Left colon (tissue), 2 donors: Measurements from ENCODE around the gene ABLIM3. TPM values are rescaled to one million over a fixed set of nuclear protein-coding genes. Genes with fewer than 3 reads are reported as not detected.

Experiments
- ATAC-seq: fragments of 200-7000 bp; cut with Tn5 transposase; one replicate; pipeline ENCODE4 v1.9.1; 2020; ENCODE audit warnings: mild to moderate bottlenecking, moderate library complexity
- DNase-seq, 2 donors: peaks; one replicate each; pipeline ENCODE4 v3.0.0-alpha.2; 2020
- intact Hi-C, 2 donors: fragments of 100-400 bp; cut with DNase I in 1 of 2; cut with micrococcal nuclease in 1 of 2; formaldehyde crosslinking; loops; one replicate each; pipeline versions ENCODE4 v1.11.2 to v1.14.0; 2022; cut with DNase I, micrococcal nuclease
- total RNA-seq, 2 donors: library from RNA; stranded (reverse); fragmentation: NEBNext Ultra II Directional; extraction: Animal tissue kit (Norgen Biotek cat#: 25700); gene quantifications; one replicate each; pipeline ENCODE4 v1.2.1, GENCODE V29; 2021
- donor health status: DM: no; HTN: no; CAD: no.
- donor health status: DM: yes; HTN: yes; CAD: no.

Gene ABLIM3
- total RNA-seq, 2 donors from 2014 or later = 3.4 to 4.3 TPM

DNA sequence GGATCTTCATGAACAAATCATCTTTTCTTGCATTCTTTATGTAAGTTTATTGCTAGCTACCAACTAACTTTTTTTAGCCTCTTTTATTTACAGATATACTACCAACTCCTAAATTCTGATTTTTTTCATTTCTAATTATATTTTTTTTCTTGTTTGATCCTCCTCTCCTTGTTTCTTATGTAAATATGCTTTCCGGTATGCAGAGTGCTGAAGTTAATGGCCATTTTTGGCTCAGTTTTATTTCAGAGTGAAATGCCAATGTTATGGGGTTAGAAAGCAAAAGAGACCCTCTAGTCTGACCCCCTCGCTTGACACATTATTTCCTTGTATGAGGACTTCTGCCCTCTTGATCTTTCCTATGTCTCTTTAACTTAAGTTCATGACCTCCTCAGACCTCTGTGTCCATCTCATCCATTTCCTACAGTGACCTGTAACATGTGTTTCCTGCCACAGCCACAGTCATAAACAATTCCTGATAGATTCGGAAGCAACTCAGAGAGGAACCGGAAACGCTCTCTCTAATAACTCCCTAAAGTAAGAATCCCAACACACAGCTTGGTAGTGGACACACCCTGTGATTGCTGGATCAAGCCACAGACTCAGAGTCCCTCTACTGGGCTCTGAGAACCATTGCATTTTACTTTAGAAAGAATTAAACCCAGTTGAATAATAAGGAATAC, 87.5 kb downstream of the ABLIM3 start:
- no peak for DNase-seq
- intact Hi-C loops = loop anchor here in 1 of 2 donors (10.0 kb wide), 1 partner anchor 84 kb away; the partner anchor contains the start of gene ABLIM3
- peak; percentile 93 for ATAC-seq

DNA sequence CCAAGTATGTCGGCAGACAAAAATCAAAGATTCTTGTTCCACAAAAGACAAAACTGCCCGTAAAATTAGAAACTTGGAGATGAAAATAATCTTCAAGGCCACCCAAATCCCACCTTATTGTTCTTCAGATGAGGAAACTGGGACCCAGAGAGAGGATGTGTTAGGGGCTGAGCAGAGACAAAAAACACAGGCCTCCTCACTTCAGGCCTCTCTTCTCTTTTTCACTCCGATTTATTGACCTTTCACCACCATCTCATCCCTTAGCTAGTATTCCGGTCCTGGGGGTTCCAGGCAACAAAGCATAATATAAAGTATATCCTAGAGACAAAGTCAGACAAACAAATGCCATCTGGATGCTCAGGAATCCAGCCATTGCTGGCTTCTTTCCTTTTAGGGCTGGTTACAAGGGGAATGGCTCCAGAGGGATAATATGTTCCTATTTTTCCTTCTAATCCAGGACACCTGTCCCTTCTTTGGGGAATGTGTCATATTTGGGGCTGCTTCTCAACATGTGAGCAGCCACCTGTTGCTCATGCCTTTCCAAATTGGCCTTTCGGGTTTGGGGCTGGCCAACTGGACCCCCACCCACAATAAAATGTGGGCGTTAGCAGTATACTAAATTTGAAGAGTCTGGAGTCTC, 88.1 kb downstream of the ABLIM3 start:
- intact Hi-C loops = loop anchor here in 1 of 2 donors (10.0 kb wide), 1 partner anchor 85 kb away; the partner anchor contains the start of gene ABLIM3
- no peak for ATAC-seq
- DNase-seq = no peak

- no peak for ATAC-seq
- intact Hi-C loops = loop anchor here in 1 of 2 donors (10.0 kb wide), 1 partner anchor 91 kb away; the partner anchor contains the start of gene ABLIM3
- DNase-seq = no peak
Measured at GRCh38 chr5:149235841-149236240, 94.5 kb downstream of the ABLIM3 start.

GRCh38 chr5:149237662-149238061, 96.4 kb downstream of the ABLIM3 start:
- intact Hi-C loops = loop anchor here in 1 of 2 donors (10.0 kb wide), 1 partner anchor 93 kb away; the partner anchor contains the start of gene ABLIM3
- no peak for DNase-seq
- ATAC-seq = no peak

- DNase-seq (no peak), ATAC-seq (no peak)
- intact Hi-C loops = loop anchor here in 1 of 2 donors (10.0 kb wide), 1 partner anchor 94 kb away; the partner anchor contains the start of gene ABLIM3
Measured at GRCh38 chr5:149238540-149238939, 97.2 kb downstream of the ABLIM3 start.

DNA sequence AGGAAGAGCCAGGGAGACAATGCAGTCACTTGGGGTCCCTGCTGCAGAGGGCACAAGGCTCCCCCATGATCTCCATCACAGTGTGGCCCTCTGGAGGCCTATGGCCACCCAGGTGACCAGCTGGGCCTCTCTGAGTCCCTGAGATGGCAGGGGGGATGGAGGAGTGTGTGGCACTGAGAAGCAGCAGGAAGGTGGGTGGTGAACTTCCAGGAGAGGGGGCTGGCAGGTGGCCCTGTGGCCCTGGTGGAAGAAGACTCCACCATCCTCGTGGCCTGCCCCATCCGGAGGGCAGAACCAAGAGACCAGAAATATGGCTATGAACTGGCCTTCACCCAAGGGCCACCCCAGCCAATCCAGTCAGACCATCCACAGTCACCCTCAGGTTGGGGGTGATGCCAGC, 98.6 kb downstream of the ABLIM3 start:
- intact Hi-C loops = loop anchor here in 1 of 2 donors (10.0 kb wide), 1 partner anchor 95 kb away; the partner anchor contains the start of gene ABLIM3

GRCh38 chr5:149240354-149240998, 99.2 kb downstream of the ABLIM3 start:
- DNase-seq = peak; percentile 31 to 58
- no peak for ATAC-seq
- intact Hi-C loops = no loop called here

More for the DNA sequence above, 98.6 kb downstream of the ABLIM3 start:
- ATAC-seq = no peak
- no peak for DNase-seq

DNA sequence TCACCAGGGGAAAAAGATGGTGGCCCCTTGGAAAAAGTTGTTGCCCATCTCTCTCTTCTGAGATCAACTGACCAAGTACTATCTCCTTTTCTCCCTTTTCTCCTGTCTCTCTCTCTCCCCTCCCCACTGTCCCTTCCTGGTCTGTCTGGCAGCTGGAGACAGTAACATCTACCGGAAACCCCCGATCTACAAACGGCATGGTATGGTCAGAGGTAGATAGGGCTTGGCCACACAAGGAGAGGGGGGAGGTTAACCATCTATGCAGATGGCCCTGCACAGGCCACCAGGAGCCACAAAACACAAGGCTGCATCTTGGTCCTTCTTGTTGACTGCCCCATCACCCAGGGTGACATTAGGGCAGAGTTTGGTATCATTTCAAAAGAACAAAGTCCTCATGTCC, 101.0 kb downstream of the ABLIM3 start:
- no peak for DNase-seq
- no peak for ATAC-seq
- intact Hi-C loops = no loop called here

- ATAC-seq = no peak
- DNase-seq = no peak
- intact Hi-C loops = no loop called here
Measured at GRCh38 chr5:149246906-149247305, 105.6 kb downstream of the ABLIM3 start.

DNA sequence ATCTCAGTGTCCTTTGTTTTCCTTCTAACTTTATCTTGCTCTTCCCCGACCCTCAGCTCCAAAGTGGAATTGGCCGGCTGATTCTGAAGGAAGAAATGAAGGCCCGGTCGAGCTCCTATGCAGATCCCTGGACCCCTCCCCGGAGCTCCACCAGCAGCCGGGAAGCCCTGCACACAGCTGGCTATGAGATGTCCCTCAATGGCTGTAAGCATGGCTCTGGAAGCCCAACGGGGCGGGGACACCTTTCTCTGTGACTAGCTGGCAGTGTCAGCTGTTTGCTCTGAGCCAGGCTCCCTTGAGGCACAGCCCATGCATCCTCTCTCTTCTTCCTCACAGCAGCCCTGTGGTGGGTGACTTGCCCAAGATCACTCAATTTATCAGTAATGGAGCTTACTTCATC, 106.4 kb downstream of the ABLIM3 start:
- intact Hi-C loops = no loop called here
- ATAC-seq = no peak
- no peak for DNase-seq

DNA sequence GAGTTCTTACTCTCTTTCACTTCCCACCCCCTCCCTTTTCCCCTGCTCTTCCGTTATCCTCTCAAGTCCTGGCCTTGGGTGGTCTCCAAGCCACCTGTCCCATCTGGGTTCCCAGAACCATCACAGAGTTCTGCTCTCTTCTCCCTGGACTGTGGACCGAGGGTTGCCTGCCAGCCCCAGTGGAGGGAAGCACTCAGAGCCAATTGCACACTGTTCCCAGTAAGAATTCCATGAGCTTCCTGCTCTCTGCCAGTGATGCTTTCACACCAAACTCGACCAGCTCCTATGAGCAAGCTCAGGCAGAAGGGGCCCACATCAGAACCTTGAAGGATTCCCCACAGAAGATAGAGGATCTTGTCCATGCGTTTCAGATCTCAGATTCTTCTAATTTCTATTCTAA, 110.3 kb downstream of the ABLIM3 start:
- intact Hi-C loops = no loop called here

DNA sequence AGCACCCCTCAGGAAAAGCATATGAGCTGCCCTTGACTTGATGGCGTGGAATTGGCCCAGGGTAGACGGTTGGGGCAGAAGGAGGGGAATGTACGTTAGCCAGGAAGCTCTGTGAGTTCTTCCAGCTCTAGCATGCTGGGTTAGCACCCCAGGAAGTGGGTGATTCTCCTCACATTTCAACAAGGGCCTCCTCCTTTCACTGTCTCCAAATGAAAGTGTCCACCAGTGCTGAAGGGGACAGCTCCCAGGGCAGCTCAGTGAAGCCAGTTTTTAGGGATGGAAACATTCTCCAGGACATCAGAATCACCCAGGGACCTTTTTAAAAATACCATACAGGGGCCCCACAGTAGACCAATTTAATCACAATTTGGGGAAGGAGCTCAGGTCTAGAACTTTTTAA, 113.2 kb downstream of the ABLIM3 start:
- intact Hi-C loops = no loop called here
- DNase-seq = no peak
- ATAC-seq = no peak

More for the DNA sequence above, 110.3 kb downstream of the ABLIM3 start:
- DNase-seq (no peak), ATAC-seq (no peak)

DNA sequence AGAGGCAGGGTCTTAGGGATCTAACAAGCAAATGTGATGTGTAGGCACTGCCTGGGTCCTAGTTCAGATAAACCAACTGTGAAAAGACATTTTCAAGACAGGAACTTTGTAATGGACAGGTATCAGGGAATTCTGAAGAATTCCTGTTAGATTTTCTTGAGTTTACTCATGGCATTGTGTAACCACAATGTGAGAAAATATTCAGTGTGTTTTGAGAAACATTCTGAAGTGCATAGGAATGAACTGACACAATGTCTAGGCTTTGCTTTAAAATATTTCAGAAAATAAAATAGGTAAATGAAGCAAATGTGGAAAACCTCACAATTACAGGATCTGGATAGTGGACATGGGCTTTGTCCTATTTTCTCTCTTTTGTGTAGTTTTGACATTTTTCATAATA, 115.2 kb downstream of the ABLIM3 start:
- intact Hi-C loops = no loop called here
- ATAC-seq = no peak

GRCh38 chr5:149257131-149257530, 115.8 kb downstream of the ABLIM3 start:
- DNase-seq (no peak), ATAC-seq (no peak)
- intact Hi-C loops = no loop called here

More for the DNA sequence above, 115.2 kb downstream of the ABLIM3 start:
- DNase-seq = no peak

DNA sequence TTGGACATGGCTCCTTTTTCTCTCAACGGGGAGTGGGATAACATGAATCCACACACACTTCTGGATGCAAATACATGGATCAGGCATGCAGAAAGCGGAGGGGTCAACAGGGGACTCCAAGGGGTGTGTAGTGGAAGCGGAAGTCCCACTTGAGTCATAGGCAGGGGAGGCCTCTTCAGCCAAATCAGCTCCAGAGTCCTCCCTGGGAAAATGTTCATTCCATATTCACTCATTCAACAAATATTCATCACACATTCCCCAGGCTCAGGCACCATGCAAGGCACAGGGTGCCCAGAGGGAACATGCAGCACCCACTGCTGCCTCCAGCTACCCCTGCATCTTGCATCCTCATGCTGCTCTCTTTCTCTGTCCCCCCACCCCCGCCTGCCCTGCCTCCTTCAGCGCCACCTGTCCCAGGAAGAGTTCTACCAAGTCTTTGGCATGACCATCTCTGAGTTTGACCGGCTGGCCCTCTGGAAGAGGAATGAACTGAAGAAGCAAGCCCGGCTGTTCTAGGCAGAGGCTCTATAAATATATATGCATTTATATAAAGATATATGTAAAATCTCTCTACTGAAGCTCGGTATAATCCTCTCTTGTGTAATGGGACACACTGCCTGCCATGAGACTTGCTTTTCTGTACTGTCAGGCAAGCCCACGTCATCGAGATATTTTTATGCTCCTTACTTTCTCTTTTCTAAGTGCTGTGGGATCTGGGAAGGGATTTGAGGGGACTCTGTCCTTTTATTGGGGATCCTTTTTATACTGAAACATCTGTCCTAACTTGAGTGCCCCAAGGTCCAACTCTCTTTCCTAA, 116.8 kb downstream of the ABLIM3 start:
- DNase-seq = no peak
- intact Hi-C loops = no loop called here
- no peak for ATAC-seq

DNA sequence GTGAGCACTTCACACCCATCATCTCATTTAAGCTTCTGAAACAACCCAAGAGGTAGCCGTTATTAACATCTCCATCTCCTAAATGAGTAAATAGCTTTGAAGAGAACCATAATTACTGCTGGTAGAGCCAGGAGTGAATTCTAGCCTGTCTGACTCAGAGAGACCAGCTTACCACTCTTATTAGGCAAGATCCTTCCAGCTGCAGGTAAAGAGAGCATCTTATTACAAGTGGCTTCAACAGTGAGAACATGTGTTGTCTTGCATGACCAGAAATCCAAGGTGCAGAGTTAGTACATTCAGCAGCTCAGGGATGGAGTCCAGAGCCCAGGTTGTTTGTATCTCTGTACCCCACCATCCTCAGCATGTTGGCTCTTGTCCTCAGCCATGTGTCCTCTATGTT, 119.5 kb downstream of the ABLIM3 start:
- intact Hi-C loops = no loop called here
- DNase-seq (no peak), ATAC-seq (no peak)

GRCh38 chr5:149261246-149261645, 120.0 kb downstream of the ABLIM3 start:
- ATAC-seq = no peak
- intact Hi-C loops = no loop called here
- no peak for DNase-seq

- intact Hi-C loops = no loop called here
- DNase-seq (no peak), ATAC-seq (no peak)
Measured at GRCh38 chr5:149262315-149262714, 121.0 kb downstream of the ABLIM3 start.
